GM23338 (cell line): ENCODE results near the gene CENPA. TPM values are rescaled to one million over a fixed set of nuclear protein-coding genes. Genes with fewer than 3 reads are reported as not detected.

Experiments used
- ATAC-seq: fragments of 200-7000 bp; cut with Tn5 transposase; 3 replicates; pipeline ENCODE4 v1.9.1; 2020
- DNase-seq: peaks from one replicate; pipeline ENCODE4 v3.0.0-alpha.2; 2015; ENCODE audit warnings: low spot score
- H2AFZ ChIP-seq: fragments of 200-600 bp; sonication (generic); 2 replicates; pipeline ENCODE4 v1.8.0; 2016; ENCODE audit warnings: antibody characterized with exemption, mild to moderate bottlenecking, moderate library complexity
- H3F3A ChIP-seq: fragments of 200-600 bp; sonication (generic); replicated peaks from 2 replicates; pipeline ENCODE4 v1.8.0; 2017; ENCODE audit warnings: antibody characterized with exemption, mixed run types, low read depth
- H3K27ac ChIP-seq: fragments of 200-600 bp; sonication (generic); 2 replicates; pipeline ENCODE4 v1.6.1; 2016; ENCODE audit warnings: low read depth
- H3K27me3 ChIP-seq: fragments of 200-600 bp; sonication (generic); 2 replicates; pipeline ENCODE4 v1.8.0; 2016; ENCODE audit warnings: mild to moderate bottlenecking, mixed run types, moderate library complexity; ENCODE audit not compliant: insufficient read depth
- H3K36me3 ChIP-seq: fragments of 200-600 bp; sonication (generic); 2 replicates; pipeline ENCODE4 v1.8.0; 2016; ENCODE audit warnings: mild to moderate bottlenecking; ENCODE audit not compliant: insufficient read depth
- H3K4me1 ChIP-seq: fragments of 200-600 bp; sonication (generic); 2 replicates; pipeline ENCODE4 v1.8.0; 2016; ENCODE audit warnings: mild to moderate bottlenecking, moderate library complexity; ENCODE audit not compliant: insufficient read depth
- H3K4me2 ChIP-seq: fragments of 200-600 bp; sonication (generic); 2 replicates; pipeline ENCODE4 v1.7.1; 2017; ENCODE audit warnings: mixed run types
- H3K4me3 ChIP-seq: fragments of 200-600 bp; sonication (generic); 2 replicates; pipeline ENCODE4 v1.6.1; 2016; ENCODE audit warnings: mixed run types
- H3K79me2 ChIP-seq: fragments of 200-600 bp; sonication (generic); replicated peaks from 2 replicates; pipeline ENCODE4 v1.8.0; 2017; ENCODE audit warnings: mild to moderate bottlenecking; ENCODE audit not compliant: insufficient read depth
- H3K9me2 ChIP-seq: fragments of 200-600 bp; sonication (generic); 2 replicates; pipeline ENCODE4 v1.8.0; 2017; ENCODE audit not compliant: insufficient read depth
- H4K20me1 ChIP-seq: fragments of 200-600 bp; sonication (generic); replicated peaks from 2 replicates; pipeline ENCODE4 v1.8.0; 2017; ENCODE audit warnings: mild to moderate bottlenecking; ENCODE audit not compliant: insufficient read depth
- H3K27ac Mint-ChIP-seq: 2 replicates; pipeline ENCODE4 v1.8.0; 2020; ENCODE audit warnings: inconsistent platforms, mild to moderate bottlenecking, moderate library complexity, mixed read lengths
- H3K27me3 Mint-ChIP-seq: 3 replicates; pipeline ENCODE4 v1.8.0; 2022; ENCODE audit warnings: low read depth, mild to moderate bottlenecking, moderate library complexity, mixed read lengths, inconsistent platforms; ENCODE audit not compliant: insufficient read depth, poor library complexity
- H3K36me3 Mint-ChIP-seq: 3 replicates; pipeline ENCODE4 v1.8.0; 2021; ENCODE audit warnings: low read depth, mild to moderate bottlenecking, inconsistent platforms, moderate library complexity, mixed read lengths
- H3K4me1 Mint-ChIP-seq: 3 replicates; pipeline ENCODE4 v1.8.0; 2020; ENCODE audit warnings: mild to moderate bottlenecking, inconsistent platforms, mixed read lengths
- H3K4me3 Mint-ChIP-seq: 3 replicates; pipeline ENCODE4 v1.8.0; 2021; ENCODE audit warnings: moderate library complexity, mild to moderate bottlenecking, inconsistent platforms, mixed read lengths
- H3K9me3 Mint-ChIP-seq: 3 replicates; pipeline ENCODE4 v1.8.0; 2020; ENCODE audit warnings: moderate library complexity, mild to moderate bottlenecking, inconsistent platforms, mixed read lengths
- CREB1 ChIP-seq: fragments of 250-450 bp; sonication (Bioruptor Pico); IDR thresholded peaks from 2 replicates; pipeline ENCODE4 v1.5.0; 2020; ENCODE audit warnings: low read depth, mild to moderate bottlenecking, moderate library complexity
- EZH2 ChIP-seq: fragments of 200-600 bp; sonication (generic); IDR thresholded peaks from one replicate; pipeline ENCODE4 v1.8.0; 2017; ENCODE audit warnings: antibody characterized with exemption, mild to moderate bottlenecking, low read depth; ENCODE audit not compliant: unreplicated experiment
- EZH2phosphoT487 ChIP-seq: fragments of 200-600 bp; sonication (generic); IDR thresholded peaks from one replicate; pipeline ENCODE4 v1.8.1; 2018; ENCODE audit warnings: antibody characterized with exemption; ENCODE audit not compliant: unreplicated experiment
- JUNB ChIP-seq: IDR thresholded peaks from one replicate; pipeline ENCODE4 v1.6.1; 2016; ENCODE audit warnings: antibody characterized with exemption; ENCODE audit not compliant: unreplicated experiment
- NANOG ChIP-seq: IDR thresholded peaks from 2 replicates; pipeline ENCODE4 v1.6.1; 2016; ENCODE audit warnings: antibody characterized with exemption, borderline replicate concordance
- POLR2AphosphoS5 ChIP-seq: IDR thresholded peaks from 2 replicates; pipeline ENCODE4 v1.6.1; 2016; ENCODE audit warnings: antibody characterized with exemption, low read depth
- STAT1 ChIP-seq: IDR thresholded peaks from one replicate; pipeline ENCODE4 v1.6.1; 2016; ENCODE audit warnings: antibody characterized with exemption; ENCODE audit not compliant: unreplicated experiment
- ZNF114 ChIP-seq: fragments of 250-450 bp; sonication (Bioruptor Pico); IDR thresholded peaks from 2 replicates; pipeline ENCODE4 v1.5.0; 2020; ENCODE audit warnings: mild to moderate bottlenecking, moderate library complexity
- ZNF331 ChIP-seq: fragments of 250-450 bp; sonication (Bioruptor Pico); IDR thresholded peaks from 2 replicates; pipeline ENCODE4 v1.5.0; 2020; ENCODE audit warnings: low read depth, mild to moderate bottlenecking, moderate library complexity
- polyA plus RNA-seq: library from polyadenylated mRNA; unstranded; fragments of >200 nt; fragmentation: Nextera tagmentation; extraction: Ambion mirVana; gene quantifications from 2 replicates; pipeline ENCODE4 v1.2.1, GENCODE V29; 2016
- total RNA-seq: library from RNA; depleted of rRNA; stranded (reverse); fragments of >200 nt; shearing (Covaris generic); gene quantifications from 2 replicates; pipeline ENCODE4 v1.2.3, GENCODE V29; 2014
- TF ChIP-seq, protein P1 (sequence below): fragments of 250-450 bp; sonication (Bioruptor Pico); IDR thresholded peaks from 2 replicates; pipeline ENCODE4 v1.5.0; 2020; ENCODE audit warnings: mild to moderate bottlenecking, moderate library complexity
- TF ChIP-seq, protein P2 (sequence below): IDR thresholded peaks from one replicate; pipeline ENCODE4 v1.6.1; 2018; ENCODE audit warnings: antibody characterized with exemption; ENCODE audit not compliant: unreplicated experiment
- TF ChIP-seq, protein P3 (sequence below), 2 experiments: fragments of 200-600 bp in 1 of 2; sonication (generic) in 1 of 2; conservative IDR thresholded peaks; 2 replicates each; pipeline versions ENCODE4 v1.5.1 to v1.6.1; 2016 to 2017; ENCODE audit warnings: antibody characterized with exemption in 2 of 2, low read depth in 2 of 2, mild to moderate bottlenecking in 2 of 2, moderate library complexity in 1 of 2
- TF ChIP-seq, protein P4 (sequence below): IDR thresholded peaks from 2 replicates; pipeline ENCODE4 v1.6.1; 2016; ENCODE audit warnings: antibody characterized with exemption

CENPA gene
- total and polyA plus RNA-seq, 2 experiments from 2014 or later, result 16.8 to 24.2 TPM

DNA sequence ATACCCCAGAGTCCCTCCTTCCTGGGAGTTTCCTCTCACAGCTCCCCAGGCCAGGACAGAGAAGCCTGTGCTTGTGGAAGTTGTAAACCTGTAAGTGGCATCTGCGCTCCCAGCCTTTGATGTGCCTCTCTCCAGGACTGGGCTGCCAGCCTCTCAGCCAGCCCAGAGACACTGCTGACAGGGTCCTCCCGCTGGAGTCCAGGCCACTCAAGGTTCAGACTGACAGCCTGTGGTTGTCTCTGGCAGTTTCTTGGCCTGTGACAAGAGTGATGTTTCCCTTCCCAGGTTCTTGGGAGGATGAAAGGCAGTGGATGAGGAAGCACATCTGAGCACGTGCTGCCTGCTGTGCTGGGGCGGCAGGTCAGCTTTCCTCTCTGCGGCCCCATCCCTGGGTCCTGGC is 18.7 kb upstream of the CENPA start:
- no peak for DNase-seq
- H3K4me3 ChIP-seq, result no peak overlapping the region
- no peak overlapping the region for H3K4me2 ChIP-seq

More for the DNA sequence above, 18.7 kb upstream of the CENPA start:
- Histone ChIP-seq H3K9me2 (no peaks in the 10 kb centered on the region), H4K20me1 (peaks cover 7% of the 10 kb centered on the region; the same call in 1 of the 2 replicates), H3K79me2 (no peaks in the 10 kb centered on the region), H3F3A (no peaks in the 10 kb centered on the region), H3K4me1 (no peaks in the 10 kb centered on the region), H3K27me3 (peaks cover 9% of the 10 kb centered on the region; the same call in 1 of the 2 replicates), H3K27ac (no peak overlapping the region), H2AFZ (no peak overlapping the region), H3K36me3 (no peaks in the 10 kb centered on the region)
- Mint-ChIP-seq H3K27ac (no peak overlapping the region), H3K9me3 (no peaks in the 10 kb centered on the region; the same call in 2 of the 3 replicates), H3K27me3 (peaks cover 9% of the 10 kb centered on the region), H3K4me1 (peaks cover 18% of the 10 kb centered on the region), H3K36me3 (no peaks in the 10 kb centered on the region), H3K4me3 (no peak overlapping the region)
- TF ChIP-seq ZNF331 (CRISPR knock-in tag), result no peak
- no peak for TF ChIP-seq EZH2phosphoT487
- TF ChIP-seq, protein P1, sequence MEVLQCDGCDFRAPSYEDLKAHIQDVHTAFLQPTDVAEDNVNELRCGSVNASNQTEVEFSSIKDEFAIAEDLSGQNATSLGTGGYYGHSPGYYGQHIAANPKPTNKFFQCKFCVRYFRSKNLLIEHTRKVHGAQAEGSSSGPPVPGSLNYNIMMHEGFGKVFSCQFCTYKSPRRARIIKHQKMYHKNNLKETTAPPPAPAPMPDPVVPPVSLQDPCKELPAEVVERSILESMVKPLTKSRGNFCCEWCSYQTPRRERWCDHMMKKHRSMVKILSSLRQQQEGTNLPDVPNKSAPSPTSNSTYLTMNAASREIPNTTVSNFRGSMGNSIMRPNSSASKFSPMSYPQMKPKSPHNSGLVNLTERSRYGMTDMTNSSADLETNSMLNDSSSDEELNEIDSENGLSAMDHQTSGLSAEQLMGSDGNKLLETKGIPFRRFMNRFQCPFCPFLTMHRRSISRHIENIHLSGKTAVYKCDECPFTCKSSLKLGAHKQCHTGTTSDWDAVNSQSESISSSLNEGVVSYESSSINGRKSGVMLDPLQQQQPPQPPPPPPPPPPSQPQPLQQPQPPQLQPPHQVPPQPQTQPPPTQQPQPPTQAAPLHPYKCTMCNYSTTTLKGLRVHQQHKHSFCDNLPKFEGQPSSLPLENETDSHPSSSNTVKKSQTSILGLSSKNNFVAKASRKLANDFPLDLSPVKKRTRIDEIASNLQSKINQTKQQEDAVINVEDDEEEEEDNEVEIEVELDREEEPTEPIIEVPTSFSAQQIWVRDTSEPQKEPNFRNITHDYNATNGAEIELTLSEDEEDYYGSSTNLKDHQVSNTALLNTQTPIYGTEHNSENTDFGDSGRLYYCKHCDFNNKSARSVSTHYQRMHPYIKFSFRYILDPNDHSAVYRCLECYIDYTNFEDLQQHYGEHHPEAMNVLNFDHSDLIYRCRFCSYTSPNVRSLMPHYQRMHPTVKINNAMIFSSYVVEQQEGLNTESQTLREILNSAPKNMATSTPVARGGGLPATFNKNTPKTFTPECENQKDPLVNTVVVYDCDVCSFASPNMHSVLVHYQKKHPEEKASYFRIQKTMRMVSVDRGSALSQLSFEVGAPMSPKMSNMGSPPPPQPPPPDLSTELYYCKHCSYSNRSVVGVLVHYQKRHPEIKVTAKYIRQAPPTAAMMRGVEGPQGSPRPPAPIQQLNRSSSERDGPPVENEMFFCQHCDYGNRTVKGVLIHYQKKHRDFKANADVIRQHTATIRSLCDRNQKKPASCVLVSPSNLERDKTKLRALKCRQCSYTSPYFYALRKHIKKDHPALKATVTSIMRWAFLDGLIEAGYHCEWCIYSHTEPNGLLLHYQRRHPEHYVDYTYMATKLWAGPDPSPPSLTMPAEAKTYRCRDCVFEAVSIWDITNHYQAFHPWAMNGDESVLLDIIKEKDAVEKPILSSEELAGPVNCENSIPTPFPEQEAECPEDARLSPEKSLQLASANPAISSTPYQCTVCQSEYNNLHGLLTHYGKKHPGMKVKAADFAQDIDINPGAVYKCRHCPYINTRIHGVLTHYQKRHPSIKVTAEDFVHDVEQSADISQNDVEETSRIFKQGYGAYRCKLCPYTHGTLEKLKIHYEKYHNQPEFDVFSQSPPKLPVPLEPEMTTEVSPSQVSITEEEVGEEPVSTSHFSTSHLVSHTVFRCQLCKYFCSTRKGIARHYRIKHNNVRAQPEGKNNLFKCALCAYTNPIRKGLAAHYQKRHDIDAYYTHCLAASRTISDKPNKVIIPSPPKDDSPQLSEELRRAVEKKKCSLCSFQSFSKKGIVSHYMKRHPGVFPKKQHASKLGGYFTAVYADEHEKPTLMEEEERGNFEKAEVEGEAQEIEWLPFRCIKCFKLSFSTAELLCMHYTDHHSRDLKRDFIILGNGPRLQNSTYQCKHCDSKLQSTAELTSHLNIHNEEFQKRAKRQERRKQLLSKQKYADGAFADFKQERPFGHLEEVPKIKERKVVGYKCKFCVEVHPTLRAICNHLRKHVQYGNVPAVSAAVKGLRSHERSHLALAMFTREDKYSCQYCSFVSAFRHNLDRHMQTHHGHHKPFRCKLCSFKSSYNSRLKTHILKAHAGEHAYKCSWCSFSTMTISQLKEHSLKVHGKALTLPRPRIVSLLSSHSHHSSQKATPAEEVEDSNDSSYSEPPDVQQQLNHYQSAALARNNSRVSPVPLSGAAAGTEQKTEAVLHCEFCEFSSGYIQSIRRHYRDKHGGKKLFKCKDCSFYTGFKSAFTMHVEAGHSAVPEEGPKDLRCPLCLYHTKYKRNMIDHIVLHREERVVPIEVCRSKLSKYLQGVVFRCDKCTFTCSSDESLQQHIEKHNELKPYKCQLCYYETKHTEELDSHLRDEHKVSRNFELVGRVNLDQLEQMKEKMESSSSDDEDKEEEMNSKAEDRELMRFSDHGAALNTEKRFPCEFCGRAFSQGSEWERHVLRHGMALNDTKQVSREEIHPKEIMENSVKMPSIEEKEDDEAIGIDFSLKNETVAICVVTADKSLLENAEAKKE (CRISPR knock-in tag), result no peak
- no peak for TF ChIP-seq CREB1 (CRISPR knock-in tag)
- no peak for TF ChIP-seq EZH2
- TF ChIP-seq JUNB, result no peak
- TF ChIP-seq ZNF114 (CRISPR knock-in tag), result no peak
- TF ChIP-seq NANOG, result no peak
- TF ChIP-seq STAT1, result no peak
- no peak for TF ChIP-seq POLR2AphosphoS5
- TF ChIP-seq, protein P2, sequence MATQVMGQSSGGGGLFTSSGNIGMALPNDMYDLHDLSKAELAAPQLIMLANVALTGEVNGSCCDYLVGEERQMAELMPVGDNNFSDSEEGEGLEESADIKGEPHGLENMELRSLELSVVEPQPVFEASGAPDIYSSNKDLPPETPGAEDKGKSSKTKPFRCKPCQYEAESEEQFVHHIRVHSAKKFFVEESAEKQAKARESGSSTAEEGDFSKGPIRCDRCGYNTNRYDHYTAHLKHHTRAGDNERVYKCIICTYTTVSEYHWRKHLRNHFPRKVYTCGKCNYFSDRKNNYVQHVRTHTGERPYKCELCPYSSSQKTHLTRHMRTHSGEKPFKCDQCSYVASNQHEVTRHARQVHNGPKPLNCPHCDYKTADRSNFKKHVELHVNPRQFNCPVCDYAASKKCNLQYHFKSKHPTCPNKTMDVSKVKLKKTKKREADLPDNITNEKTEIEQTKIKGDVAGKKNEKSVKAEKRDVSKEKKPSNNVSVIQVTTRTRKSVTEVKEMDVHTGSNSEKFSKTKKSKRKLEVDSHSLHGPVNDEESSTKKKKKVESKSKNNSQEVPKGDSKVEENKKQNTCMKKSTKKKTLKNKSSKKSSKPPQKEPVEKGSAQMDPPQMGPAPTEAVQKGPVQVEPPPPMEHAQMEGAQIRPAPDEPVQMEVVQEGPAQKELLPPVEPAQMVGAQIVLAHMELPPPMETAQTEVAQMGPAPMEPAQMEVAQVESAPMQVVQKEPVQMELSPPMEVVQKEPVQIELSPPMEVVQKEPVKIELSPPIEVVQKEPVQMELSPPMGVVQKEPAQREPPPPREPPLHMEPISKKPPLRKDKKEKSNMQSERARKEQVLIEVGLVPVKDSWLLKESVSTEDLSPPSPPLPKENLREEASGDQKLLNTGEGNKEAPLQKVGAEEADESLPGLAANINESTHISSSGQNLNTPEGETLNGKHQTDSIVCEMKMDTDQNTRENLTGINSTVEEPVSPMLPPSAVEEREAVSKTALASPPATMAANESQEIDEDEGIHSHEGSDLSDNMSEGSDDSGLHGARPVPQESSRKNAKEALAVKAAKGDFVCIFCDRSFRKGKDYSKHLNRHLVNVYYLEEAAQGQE, result no peak
- TF ChIP-seq, protein P3, sequence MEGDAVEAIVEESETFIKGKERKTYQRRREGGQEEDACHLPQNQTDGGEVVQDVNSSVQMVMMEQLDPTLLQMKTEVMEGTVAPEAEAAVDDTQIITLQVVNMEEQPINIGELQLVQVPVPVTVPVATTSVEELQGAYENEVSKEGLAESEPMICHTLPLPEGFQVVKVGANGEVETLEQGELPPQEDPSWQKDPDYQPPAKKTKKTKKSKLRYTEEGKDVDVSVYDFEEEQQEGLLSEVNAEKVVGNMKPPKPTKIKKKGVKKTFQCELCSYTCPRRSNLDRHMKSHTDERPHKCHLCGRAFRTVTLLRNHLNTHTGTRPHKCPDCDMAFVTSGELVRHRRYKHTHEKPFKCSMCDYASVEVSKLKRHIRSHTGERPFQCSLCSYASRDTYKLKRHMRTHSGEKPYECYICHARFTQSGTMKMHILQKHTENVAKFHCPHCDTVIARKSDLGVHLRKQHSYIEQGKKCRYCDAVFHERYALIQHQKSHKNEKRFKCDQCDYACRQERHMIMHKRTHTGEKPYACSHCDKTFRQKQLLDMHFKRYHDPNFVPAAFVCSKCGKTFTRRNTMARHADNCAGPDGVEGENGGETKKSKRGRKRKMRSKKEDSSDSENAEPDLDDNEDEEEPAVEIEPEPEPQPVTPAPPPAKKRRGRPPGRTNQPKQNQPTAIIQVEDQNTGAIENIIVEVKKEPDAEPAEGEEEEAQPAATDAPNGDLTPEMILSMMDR (conservative IDR thresholded peaks at IDR 0.05; ENCODE audit: low read depth in 2 of 2), result no peak
- TF ChIP-seq, protein P4, sequence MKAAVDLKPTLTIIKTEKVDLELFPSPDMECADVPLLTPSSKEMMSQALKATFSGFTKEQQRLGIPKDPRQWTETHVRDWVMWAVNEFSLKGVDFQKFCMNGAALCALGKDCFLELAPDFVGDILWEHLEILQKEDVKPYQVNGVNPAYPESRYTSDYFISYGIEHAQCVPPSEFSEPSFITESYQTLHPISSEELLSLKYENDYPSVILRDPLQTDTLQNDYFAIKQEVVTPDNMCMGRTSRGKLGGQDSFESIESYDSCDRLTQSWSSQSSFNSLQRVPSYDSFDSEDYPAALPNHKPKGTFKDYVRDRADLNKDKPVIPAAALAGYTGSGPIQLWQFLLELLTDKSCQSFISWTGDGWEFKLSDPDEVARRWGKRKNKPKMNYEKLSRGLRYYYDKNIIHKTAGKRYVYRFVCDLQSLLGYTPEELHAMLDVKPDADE, result no peak
- ATAC-seq, result no peak
